ENCODE measurements around the gene ALPI.

ALPI gene

GRCh38 chr2:232488721-232489300 lies 32.9 kb downstream of the ALPI start:
- peaks cover 21% of the 10 kb centered on the region for H3K4me1 ChIP-seq (ENCODE audit: control insufficient read depth, insufficient read depth, low read length)
- no peaks in the 10 kb centered on the region for H3K9me3 ChIP-seq (ENCODE audit: control insufficient read depth, insufficient read depth, low read depth, low read length)
- no peak overlapping the region for H3K27ac ChIP-seq (ENCODE audit: low read depth, low read length)
- no peaks in the 10 kb centered on the region for H3K36me3 ChIP-seq (ENCODE audit: control insufficient read depth, insufficient read depth, low read length)
- no peak overlapping the region for H3K4me3 ChIP-seq (ENCODE audit: low read depth, low read length)
- H3K27me3 ChIP-seq (ENCODE audit: control insufficient read depth, insufficient read depth, low read length) = peaks cover 71% of the 10 kb centered on the region
- no peak overlapping the region for H3K9ac ChIP-seq (ENCODE audit: low read length)

GRCh38 chr2:232489516-232490220 lies 33.7 kb downstream of the ALPI start:
- no peaks in the 10 kb centered on the region for H3K36me3 ChIP-seq (ENCODE audit: control insufficient read depth, insufficient read depth, low read length)
- H3K4me1 ChIP-seq (ENCODE audit: control insufficient read depth, insufficient read depth, low read length) = peaks cover 24% of the 10 kb centered on the region
- H3K27me3 ChIP-seq (ENCODE audit: control insufficient read depth, insufficient read depth, low read length) = peaks cover 62% of the 10 kb centered on the region
- no peaks in the 10 kb centered on the region for H3K9me3 ChIP-seq (ENCODE audit: control insufficient read depth, insufficient read depth, low read depth, low read length)
- no peak overlapping the region for H3K27ac ChIP-seq (ENCODE audit: low read depth, low read length)
- no peak overlapping the region for H3K4me3 ChIP-seq (ENCODE audit: low read depth, low read length)
- no peak overlapping the region for H3K9ac ChIP-seq (ENCODE audit: low read length)

GRCh38 chr2:232490221-232491138 lies 34.5 kb downstream of the ALPI start:
- Histone ChIP-seq H3K4me3 (ENCODE audit: low read depth, low read length) (no peak overlapping the region), H3K9me3 (ENCODE audit: control insufficient read depth, insufficient read depth, low read depth, low read length) (no peaks in the 10 kb centered on the region), H3K27ac (ENCODE audit: low read depth, low read length) (no peak overlapping the region), H3K27me3 (ENCODE audit: control insufficient read depth, insufficient read depth, low read length) (peaks cover 54% of the 10 kb centered on the region), H3K36me3 (ENCODE audit: control insufficient read depth, insufficient read depth, low read length) (no peaks in the 10 kb centered on the region), H3K4me1 (ENCODE audit: control insufficient read depth, insufficient read depth, low read length) (peaks cover 21% of the 10 kb centered on the region), H3K9ac (ENCODE audit: low read length) (no peak overlapping the region)

DNA sequence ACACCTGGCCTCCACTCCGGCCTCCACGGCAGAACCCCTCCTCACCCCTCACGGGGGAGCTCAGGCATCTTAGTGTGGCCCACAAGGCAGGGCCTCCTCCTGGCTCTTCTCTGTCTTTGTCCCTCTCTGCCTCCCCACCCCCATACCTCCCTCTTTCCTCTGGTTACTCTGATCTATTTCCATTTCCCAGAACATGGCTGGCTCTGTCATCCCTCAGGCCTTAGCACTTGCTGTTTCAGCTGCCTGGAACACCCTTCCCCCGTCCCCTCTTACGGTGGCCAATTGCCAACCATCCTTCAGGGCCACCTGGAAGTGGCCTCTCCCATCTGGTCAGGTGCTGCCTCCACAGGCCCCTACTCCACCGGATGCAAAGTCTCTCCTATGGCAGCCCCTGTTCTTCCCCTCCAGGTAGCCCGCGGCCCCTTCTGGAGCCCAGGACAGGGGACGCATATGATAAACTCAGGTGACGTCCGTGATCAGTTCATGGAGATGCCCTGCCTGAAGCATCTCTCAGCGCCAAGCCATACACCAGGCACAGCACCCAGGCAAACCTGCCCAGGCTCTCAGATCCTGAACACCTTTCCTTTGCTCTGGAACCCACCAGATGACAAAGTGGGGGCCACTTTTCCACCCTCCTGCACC lies 35.3 kb downstream of the ALPI start:
- H3K27me3 ChIP-seq (ENCODE audit: control insufficient read depth, insufficient read depth, low read length) = peaks cover 46% of the 10 kb centered on the region
- H3K9ac ChIP-seq (ENCODE audit: low read length) = no peak overlapping the region
- H3K9me3 ChIP-seq (ENCODE audit: control insufficient read depth, insufficient read depth, low read depth, low read length) = no peaks in the 10 kb centered on the region
- H3K4me1 ChIP-seq (ENCODE audit: control insufficient read depth, insufficient read depth, low read length) = peaks cover 21% of the 10 kb centered on the region
- no peak overlapping the region for H3K27ac ChIP-seq (ENCODE audit: low read depth, low read length)
- H3K36me3 ChIP-seq (ENCODE audit: control insufficient read depth, insufficient read depth, low read length) = no peaks in the 10 kb centered on the region
- H3K4me3 ChIP-seq (ENCODE audit: low read depth, low read length) = no peak overlapping the region

DNA sequence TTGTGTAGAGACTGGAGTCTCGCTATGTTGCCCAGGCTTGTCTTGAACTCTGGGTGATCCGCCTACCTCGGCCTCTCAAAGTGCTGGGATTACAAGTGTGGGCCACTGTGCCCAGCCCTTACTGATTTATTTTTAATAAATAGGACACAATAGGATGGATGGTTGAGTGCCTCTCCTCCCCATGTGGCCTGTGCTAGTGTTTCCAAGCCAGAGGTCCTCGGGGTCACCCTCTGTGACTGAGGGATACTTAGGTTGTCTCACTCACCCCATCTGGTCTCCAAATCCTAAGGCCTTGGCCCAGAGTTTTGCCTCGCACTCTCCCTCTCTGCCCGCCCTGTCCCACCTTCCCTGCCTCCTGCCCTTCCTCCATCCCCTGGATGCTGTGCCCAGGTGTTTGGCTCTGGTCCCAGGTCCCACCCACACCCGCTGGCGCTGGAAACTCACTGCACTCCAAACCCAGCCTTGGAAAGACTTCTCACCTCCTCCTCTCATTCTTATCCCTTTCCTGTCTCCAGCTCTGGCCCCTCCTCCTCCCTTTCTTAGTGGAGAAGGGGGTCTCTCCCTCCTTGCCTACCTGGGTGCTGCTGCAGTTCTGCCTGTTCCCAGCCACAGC lies 36.4 kb downstream of the ALPI start:
- no peaks in the 10 kb centered on the region for H3K36me3 ChIP-seq (ENCODE audit: control insufficient read depth, insufficient read depth, low read length)
- H3K9ac ChIP-seq (ENCODE audit: low read length) = no peak overlapping the region
- H3K27me3 ChIP-seq (ENCODE audit: control insufficient read depth, insufficient read depth, low read length) = peaks cover 36% of the 10 kb centered on the region
- no peaks in the 10 kb centered on the region for H3K9me3 ChIP-seq (ENCODE audit: control insufficient read depth, insufficient read depth, low read depth, low read length)
- H3K27ac ChIP-seq (ENCODE audit: low read depth, low read length) = no peak overlapping the region
- H3K4me3 ChIP-seq (ENCODE audit: low read depth, low read length) = no peak overlapping the region
- peaks cover 21% of the 10 kb centered on the region for H3K4me1 ChIP-seq (ENCODE audit: control insufficient read depth, insufficient read depth, low read length)

GRCh38 chr2:232492963-232493700 lies 37.2 kb downstream of the ALPI start:
- no peak overlapping the region for H3K27ac ChIP-seq (ENCODE audit: low read depth, low read length)
- H3K9ac ChIP-seq (ENCODE audit: low read length) = no peak overlapping the region
- no peaks in the 10 kb centered on the region for H3K9me3 ChIP-seq (ENCODE audit: control insufficient read depth, insufficient read depth, low read depth, low read length)
- H3K4me3 ChIP-seq (ENCODE audit: low read depth, low read length) = no peak overlapping the region
- peaks cover 32% of the 10 kb centered on the region for H3K27me3 ChIP-seq (ENCODE audit: control insufficient read depth, insufficient read depth, low read length)
- H3K4me1 ChIP-seq (ENCODE audit: control insufficient read depth, insufficient read depth, low read length) = peaks cover 19% of the 10 kb centered on the region
- no peaks in the 10 kb centered on the region for H3K36me3 ChIP-seq (ENCODE audit: control insufficient read depth, insufficient read depth, low read length)

- Histone ChIP-seq H3K9ac (ENCODE audit: low read length) (no peak overlapping the region), H3K4me3 (ENCODE audit: low read depth, low read length) (no peak overlapping the region), H3K27me3 (ENCODE audit: control insufficient read depth, insufficient read depth, low read length) (peaks cover 25% of the 10 kb centered on the region), H3K27ac (ENCODE audit: low read depth, low read length) (no peak overlapping the region), H3K9me3 (ENCODE audit: control insufficient read depth, insufficient read depth, low read depth, low read length) (no peaks in the 10 kb centered on the region), H3K36me3 (ENCODE audit: control insufficient read depth, insufficient read depth, low read length) (no peaks in the 10 kb centered on the region), H3K4me1 (ENCODE audit: control insufficient read depth, insufficient read depth, low read length) (peaks cover 12% of the 10 kb centered on the region)
Measured at GRCh38 chr2:232493701-232494474, 37.9 kb downstream of the ALPI start.

DNA sequence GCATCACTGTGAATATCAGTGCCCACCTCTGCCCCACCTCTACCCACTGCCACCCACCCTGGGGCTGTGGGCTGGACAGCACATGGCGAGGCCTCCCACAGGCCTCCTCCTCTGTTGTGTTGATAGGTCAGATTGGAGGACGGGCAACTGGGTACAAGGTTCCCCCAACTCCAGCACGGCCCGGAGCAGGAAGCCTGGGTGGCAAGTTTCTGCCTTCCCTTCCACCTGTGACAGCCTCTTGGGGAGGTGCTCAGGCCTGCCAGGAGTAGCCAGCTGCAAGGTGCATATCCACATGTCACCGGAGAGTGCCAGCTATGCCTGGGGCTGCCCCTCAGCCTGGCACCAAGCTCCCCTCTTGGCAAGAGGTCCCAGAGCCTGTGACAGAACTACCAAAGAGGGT lies 38.6 kb downstream of the ALPI start:
- Histone ChIP-seq H3K27me3 (ENCODE audit: control insufficient read depth, insufficient read depth, low read length) (peaks cover 25% of the 10 kb centered on the region), H3K9me3 (ENCODE audit: control insufficient read depth, insufficient read depth, low read depth, low read length) (no peaks in the 10 kb centered on the region), H3K9ac (ENCODE audit: low read length) (no peak overlapping the region)

DNA sequence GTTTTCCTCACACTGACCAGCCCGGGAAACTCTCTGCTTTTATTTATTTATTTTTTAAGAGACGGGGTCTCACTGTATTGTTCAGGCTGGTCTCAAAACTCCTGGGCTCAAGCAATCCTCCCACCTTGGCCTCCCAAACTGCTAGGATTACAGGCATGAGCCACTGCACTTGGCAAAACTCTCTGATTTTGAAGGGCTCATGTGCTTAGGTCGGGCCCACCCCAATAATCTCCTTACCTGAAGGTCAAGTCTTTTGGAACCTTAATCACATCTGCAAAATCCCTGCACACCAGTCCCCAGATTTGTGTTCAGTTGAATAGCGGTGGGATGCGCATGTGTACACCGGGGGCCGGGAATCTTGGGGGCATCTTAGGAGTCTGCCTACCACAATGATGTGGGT lies 39.3 kb downstream of the ALPI start:
- H3K9ac ChIP-seq (ENCODE audit: low read length) = no peak overlapping the region
- H3K27ac ChIP-seq (ENCODE audit: low read depth, low read length) = no peak overlapping the region

More for the DNA sequence above, 38.6 kb downstream of the ALPI start:
- Histone ChIP-seq H3K4me3 (ENCODE audit: low read depth, low read length) (no peak overlapping the region), H3K36me3 (ENCODE audit: control insufficient read depth, insufficient read depth, low read length) (no peaks in the 10 kb centered on the region), H3K4me1 (ENCODE audit: control insufficient read depth, insufficient read depth, low read length) (peaks cover 8% of the 10 kb centered on the region), H3K27ac (ENCODE audit: low read depth, low read length) (no peak overlapping the region)

More for the DNA sequence above, 39.3 kb downstream of the ALPI start:
- no peak overlapping the region for H3K4me3 ChIP-seq (ENCODE audit: low read depth, low read length)
- peaks cover 5% of the 10 kb centered on the region; the same call in 1 of the 2 replicates for H3K4me1 ChIP-seq (ENCODE audit: control insufficient read depth, insufficient read depth, low read length)
- H3K27me3 ChIP-seq (ENCODE audit: control insufficient read depth, insufficient read depth, low read length) = peaks cover 22% of the 10 kb centered on the region
- no peaks in the 10 kb centered on the region for H3K9me3 ChIP-seq (ENCODE audit: control insufficient read depth, insufficient read depth, low read depth, low read length)
- H3K36me3 ChIP-seq (ENCODE audit: control insufficient read depth, insufficient read depth, low read length) = no peaks in the 10 kb centered on the region
